ENCODE measurements around the gene MAMDC2.

DNA sequence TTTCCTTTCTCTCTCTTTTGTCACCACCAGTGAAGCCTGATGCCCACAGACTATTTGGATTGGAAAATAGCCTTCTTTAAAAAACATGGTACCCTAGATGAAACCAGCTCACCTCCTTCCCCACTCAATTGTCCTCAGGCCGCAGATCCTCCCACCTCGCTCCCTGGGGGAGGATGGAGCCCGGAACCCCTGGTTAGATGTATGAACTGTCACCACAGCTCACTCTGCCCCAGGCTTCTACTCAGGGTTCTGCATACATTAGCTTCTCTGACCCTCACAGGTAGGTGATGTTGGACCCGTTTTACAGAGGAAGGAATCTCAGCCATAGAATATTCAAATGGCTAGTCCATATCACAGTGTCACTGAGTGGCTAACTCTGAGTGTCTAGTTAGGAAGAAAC lies 1.8 kb downstream of the MAMDC2 start:
- no peak for TF ChIP-seq POLR2A (IDR thresholded peaks at IDR 0.05)
- TF ChIP-seq, protein P1, sequence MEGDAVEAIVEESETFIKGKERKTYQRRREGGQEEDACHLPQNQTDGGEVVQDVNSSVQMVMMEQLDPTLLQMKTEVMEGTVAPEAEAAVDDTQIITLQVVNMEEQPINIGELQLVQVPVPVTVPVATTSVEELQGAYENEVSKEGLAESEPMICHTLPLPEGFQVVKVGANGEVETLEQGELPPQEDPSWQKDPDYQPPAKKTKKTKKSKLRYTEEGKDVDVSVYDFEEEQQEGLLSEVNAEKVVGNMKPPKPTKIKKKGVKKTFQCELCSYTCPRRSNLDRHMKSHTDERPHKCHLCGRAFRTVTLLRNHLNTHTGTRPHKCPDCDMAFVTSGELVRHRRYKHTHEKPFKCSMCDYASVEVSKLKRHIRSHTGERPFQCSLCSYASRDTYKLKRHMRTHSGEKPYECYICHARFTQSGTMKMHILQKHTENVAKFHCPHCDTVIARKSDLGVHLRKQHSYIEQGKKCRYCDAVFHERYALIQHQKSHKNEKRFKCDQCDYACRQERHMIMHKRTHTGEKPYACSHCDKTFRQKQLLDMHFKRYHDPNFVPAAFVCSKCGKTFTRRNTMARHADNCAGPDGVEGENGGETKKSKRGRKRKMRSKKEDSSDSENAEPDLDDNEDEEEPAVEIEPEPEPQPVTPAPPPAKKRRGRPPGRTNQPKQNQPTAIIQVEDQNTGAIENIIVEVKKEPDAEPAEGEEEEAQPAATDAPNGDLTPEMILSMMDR (IDR thresholded peaks at IDR 0.05): no peak

Measured in adrenal gland (tissue), 5 donors.